HG02759 (cell line): Measurements from ENCODE around the gene TTC12.

Experiments
- ATAC-seq: cut with Tn5 transposase; IDR thresholded peaks from one replicate; pipeline ENCODE4 v1.9.1; 2021; ENCODE audit warnings: mild to moderate bottlenecking, moderate library complexity; ENCODE audit not compliant: unreplicated experiment

Gene TTC12

DNA sequence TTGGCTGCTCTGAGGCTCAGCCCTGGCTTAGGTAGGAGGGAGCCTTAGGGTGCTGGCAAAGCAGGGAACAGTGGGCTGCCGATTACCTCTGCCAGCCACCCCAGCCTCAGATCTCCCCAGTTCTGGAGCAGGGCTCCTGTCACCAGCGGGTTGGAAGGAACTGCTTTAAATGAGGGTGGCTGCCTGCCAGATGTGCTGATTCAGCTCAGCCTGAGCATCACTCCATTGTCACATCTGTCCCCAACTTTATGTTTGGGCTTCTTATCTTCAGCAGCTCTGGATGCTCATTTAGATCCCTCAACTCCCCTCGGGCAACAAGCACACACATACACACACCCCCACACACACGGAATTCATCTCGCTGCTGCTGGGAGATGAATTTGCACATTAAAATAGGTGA is 56.3 kb downstream of the TTC12 start:
- no peak for ATAC-seq

- no peak for ATAC-seq
Measured at GRCh38 chr11:113372309-113372708, 57.9 kb downstream of the TTC12 start.

- ATAC-seq, result no peak
Measured at GRCh38 chr11:113373306-113373705, 58.9 kb downstream of the TTC12 start.

- no peak for ATAC-seq
Measured at GRCh38 chr11:113373981-113374560, 59.7 kb downstream of the TTC12 start.

DNA sequence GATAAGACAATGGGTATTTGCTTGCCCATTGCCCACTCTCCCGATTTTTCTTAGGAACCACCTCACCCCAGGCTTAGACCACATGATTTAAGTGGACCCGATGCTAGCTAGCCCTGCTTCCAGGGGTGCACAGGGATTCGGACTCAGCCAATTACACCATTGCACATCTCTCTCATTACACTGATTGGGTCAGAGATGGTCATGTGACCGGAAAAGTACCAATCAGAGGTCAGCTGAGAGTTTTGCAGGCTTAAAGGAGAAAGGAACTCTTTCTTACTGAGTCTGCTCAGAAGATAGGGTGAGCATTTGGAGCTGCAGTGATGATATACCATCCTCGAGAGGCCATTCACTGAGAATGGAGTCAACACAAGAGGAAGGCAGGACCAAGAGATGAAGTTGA is 61.0 kb downstream of the TTC12 start:
- no peak for ATAC-seq

- peak; percentile 85 for ATAC-seq
Measured at GRCh38 chr11:113376156-113376555, 61.8 kb downstream of the TTC12 start.

GRCh38 chr11:113377681-113378412 is 63.5 kb downstream of the TTC12 start:
- ATAC-seq, result no peak

GRCh38 chr11:113378692-113379091 is 64.3 kb downstream of the TTC12 start:
- ATAC-seq, result no peak

DNA sequence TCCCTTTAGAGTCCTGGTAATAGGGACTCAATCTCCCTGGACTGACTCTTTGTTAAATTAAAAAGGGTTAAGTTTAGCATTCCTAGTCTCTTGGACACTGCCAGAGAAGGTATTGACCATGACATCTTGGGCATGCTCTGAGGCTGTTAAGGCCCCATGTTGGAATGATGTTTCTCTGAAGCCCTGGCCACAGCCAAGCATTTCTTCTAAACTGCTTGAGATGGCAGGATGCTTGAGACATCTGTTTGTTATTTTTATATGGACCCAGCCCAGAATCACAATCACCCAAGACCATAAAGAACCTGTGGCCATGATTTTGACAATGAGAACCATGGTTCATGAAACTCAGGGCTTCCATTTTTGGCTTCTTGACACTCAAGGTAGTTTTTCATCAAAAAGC is 67.7 kb downstream of the TTC12 start:
- ATAC-seq, result no peak

DNA sequence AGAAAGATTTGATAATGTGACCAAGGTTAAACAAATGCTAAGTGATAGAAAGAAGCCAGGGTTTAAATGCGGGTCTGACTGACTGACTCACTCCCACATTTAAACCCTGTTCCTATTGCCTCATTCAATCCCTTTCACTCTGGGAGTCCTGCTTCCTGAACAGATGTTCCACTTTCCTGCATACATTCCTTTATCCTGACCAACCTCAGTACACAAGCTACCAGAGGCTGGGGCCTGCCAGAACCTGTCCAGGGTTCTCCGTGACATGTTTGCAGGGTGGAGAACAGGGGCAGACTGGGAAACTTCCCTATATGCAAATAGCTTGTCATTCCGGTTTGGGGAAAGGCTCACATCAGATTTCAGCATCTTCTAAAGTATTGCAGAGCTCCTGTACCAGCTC is 70.2 kb downstream of the TTC12 start:
- no peak for ATAC-seq

- no peak for ATAC-seq
Measured at GRCh38 chr11:113385749-113386148, 71.4 kb downstream of the TTC12 start.

- ATAC-seq, result no peak
Measured at GRCh38 chr11:113386866-113387265, 72.5 kb downstream of the TTC12 start.

GRCh38 chr11:113387605-113388211 is 73.3 kb downstream of the TTC12 start, which contains the start of gene ANKK1:
ANKK1 (plus strand) TSS chr11:113387779; CDS start chr11:113387885, 106 bp downstream.
- no peak for ATAC-seq

- ATAC-seq, result no peak
Measured at GRCh38 chr11:113389272-113389671, 74.9 kb downstream of the TTC12 start.

GRCh38 chr11:113392236-113392921 is 78.0 kb downstream of the TTC12 start:
- ATAC-seq, result no peak

DNA sequence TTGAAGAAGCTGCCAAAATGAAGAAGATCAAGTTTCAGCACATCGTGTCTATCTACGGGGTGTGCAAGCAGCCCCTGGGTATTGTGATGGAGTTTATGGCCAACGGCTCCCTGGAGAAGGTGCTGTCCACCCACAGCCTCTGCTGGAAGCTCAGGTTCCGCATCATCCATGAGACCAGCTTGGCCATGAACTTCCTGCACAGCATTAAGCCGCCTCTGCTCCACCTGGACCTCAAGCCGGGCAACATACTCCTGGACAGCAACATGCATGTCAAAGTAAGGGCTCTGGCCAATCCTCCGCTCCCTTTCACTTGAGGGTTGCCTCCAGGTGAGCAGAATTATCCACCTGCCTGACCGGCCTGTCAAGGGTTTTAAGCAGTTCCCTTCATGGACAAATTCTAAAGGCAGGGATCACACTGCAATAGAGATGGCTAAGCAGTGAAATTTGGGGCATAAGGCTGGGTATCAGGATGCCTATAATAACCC is 79.2 kb downstream of the TTC12 start:
- no peak for ATAC-seq

GRCh38 chr11:113394919-113395318 is 80.5 kb downstream of the TTC12 start:
- no peak for ATAC-seq

- no peak for ATAC-seq
Measured at GRCh38 chr11:113395782-113396336, 81.5 kb downstream of the TTC12 start.

DNA sequence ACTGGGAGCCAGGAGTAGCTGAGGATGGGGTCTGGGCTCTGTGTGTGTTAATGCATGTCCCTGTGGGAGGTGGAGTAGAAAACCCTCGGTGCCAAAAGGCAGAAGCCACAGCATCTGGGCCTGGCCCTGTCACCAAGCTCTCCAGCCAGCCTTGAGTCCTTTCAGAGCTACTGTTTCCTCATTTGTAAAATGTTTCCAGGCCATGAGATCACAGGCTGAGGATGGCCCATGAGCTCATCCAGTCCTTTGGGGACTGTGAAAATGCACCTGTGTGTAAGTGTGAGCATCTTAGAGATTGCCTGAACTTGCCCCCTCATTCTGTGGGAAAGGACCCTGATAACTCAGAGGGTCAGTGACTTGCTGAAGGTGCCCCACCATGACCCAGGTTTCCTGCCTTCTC is 82.3 kb downstream of the TTC12 start:
- ATAC-seq, result no peak

DNA sequence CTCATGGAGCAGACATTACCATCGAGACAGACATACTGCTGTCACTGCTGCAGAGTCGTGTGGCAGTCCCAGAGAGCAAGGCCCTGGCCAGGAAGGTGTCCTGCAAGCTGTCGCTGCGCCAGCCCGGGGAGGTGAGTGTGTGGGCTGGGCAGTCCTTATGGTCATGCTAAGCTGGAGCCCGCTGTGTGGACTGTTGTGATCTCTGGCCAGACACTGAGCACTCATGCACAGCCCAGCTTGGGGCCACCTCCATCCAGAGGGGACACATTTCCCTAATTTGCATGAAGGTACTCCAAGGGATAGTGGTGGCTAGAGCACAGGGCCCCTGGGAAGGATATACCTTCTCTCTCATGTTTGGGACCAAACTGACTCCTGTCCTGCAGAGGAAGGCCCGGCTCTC is 82.8 kb downstream of the TTC12 start:
- no peak for ATAC-seq

DNA sequence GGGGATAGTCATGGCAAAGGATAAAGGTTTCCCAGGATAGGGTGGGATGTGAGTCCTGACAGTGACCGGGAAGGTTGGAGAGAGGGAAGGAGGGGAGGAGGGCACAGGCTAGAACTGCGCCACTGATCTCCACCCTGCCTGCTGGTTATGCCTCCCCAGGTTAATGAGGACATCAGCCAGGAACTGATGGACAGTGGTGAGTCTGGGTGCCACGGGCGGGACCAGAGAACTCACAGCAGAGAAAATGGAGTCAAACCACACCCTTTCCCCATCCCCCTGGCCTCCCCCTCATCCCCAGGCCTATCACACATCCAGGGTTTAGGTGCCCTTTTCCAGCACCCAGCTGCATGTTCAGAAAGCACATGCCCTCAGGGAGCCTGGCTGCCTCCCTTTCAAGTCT is 83.4 kb downstream of the TTC12 start:
- ATAC-seq, result no peak
